PFSK-1 (cell line): ENCODE data around the gene GPR141.

Source experiments
- FOXP2 ChIP-seq: optimal IDR thresholded peaks from 2 replicates; pipeline ENCODE3; 2011; ENCODE audit warnings: borderline replicate concordance, control low read depth, inconsistent platforms; ENCODE audit not compliant: insufficient read depth; ENCODE audit errors: extremely low read length, extremely low read depth
- POLR2AphosphoS5 ChIP-seq: IDR thresholded peaks from 2 replicates; pipeline ENCODE4 v1.6.1; 2012; ENCODE audit warnings: low read depth, mild to moderate bottlenecking, control low read depth, low read length, moderate library complexity
- SIN3A ChIP-seq: IDR thresholded peaks from 2 replicates; pipeline ENCODE4 v1.6.1; 2012; ENCODE audit warnings: mild to moderate bottlenecking, low read length, moderate library complexity, borderline replicate concordance; ENCODE audit not compliant: insufficient read depth
- TAF1 ChIP-seq: IDR thresholded peaks from 2 replicates; pipeline ENCODE4 v1.6.1; 2012; ENCODE audit warnings: low read length, control low read depth, borderline replicate concordance; ENCODE audit not compliant: insufficient read depth
- TF ChIP-seq, protein P1 (sequence below), 2 experiments: IDR thresholded peaks; 2 replicates each; pipeline versions ENCODE4 v1.6.1 to v1.8.0; 2011 to 2012; ENCODE audit warnings: low read depth in 2 of 2, low read length in 2 of 2, control low read depth in 1 of 2, inconsistent platforms in 1 of 2, mild to moderate bottlenecking in 1 of 2, moderate library complexity in 1 of 2; ENCODE audit not compliant: insufficient read depth in 1 of 2

The GPR141 gene

GRCh38 chr7:37686556-37687345 is 3.2 kb downstream of the GPR141 start:
- no peak for TF ChIP-seq SIN3A
- TF ChIP-seq TAF1: no peak
- TF ChIP-seq, protein P1, sequence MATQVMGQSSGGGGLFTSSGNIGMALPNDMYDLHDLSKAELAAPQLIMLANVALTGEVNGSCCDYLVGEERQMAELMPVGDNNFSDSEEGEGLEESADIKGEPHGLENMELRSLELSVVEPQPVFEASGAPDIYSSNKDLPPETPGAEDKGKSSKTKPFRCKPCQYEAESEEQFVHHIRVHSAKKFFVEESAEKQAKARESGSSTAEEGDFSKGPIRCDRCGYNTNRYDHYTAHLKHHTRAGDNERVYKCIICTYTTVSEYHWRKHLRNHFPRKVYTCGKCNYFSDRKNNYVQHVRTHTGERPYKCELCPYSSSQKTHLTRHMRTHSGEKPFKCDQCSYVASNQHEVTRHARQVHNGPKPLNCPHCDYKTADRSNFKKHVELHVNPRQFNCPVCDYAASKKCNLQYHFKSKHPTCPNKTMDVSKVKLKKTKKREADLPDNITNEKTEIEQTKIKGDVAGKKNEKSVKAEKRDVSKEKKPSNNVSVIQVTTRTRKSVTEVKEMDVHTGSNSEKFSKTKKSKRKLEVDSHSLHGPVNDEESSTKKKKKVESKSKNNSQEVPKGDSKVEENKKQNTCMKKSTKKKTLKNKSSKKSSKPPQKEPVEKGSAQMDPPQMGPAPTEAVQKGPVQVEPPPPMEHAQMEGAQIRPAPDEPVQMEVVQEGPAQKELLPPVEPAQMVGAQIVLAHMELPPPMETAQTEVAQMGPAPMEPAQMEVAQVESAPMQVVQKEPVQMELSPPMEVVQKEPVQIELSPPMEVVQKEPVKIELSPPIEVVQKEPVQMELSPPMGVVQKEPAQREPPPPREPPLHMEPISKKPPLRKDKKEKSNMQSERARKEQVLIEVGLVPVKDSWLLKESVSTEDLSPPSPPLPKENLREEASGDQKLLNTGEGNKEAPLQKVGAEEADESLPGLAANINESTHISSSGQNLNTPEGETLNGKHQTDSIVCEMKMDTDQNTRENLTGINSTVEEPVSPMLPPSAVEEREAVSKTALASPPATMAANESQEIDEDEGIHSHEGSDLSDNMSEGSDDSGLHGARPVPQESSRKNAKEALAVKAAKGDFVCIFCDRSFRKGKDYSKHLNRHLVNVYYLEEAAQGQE (IDR thresholded peaks at IDR 0.05; ENCODE audit: insufficient read depth in 1 of 2, low read depth in 2 of 2, low read length in 2 of 2): no peak
- TF ChIP-seq FOXP2: no peak
- TF ChIP-seq POLR2AphosphoS5: no peak

- TF ChIP-seq FOXP2 (no peak), POLR2AphosphoS5 (no peak), TAF1 (no peak), SIN3A (no peak)
- TF ChIP-seq, protein P1 (IDR thresholded peaks at IDR 0.05; ENCODE audit: insufficient read depth in 1 of 2, low read depth in 2 of 2, low read length in 2 of 2): no peak
These were observed 6.6 kb downstream of the GPR141 start for GRCh38 chr7:37690206-37690605.

- TF ChIP-seq POLR2AphosphoS5: no peak
- no peak for TF ChIP-seq SIN3A
- no peak for TF ChIP-seq FOXP2
- TF ChIP-seq, protein P1 (IDR thresholded peaks at IDR 0.05; ENCODE audit: insufficient read depth in 1 of 2, low read depth in 2 of 2, low read length in 2 of 2): no peak
- no peak for TF ChIP-seq TAF1
These were observed 10.9 kb downstream of the GPR141 start for GRCh38 chr7:37694208-37695094.

- TF ChIP-seq FOXP2 (no peak), SIN3A (no peak), TAF1 (no peak), POLR2AphosphoS5 (no peak)
- TF ChIP-seq, protein P1 (IDR thresholded peaks at IDR 0.05; ENCODE audit: insufficient read depth in 1 of 2, low read depth in 2 of 2, low read length in 2 of 2): no peak
These were observed 14.7 kb downstream of the GPR141 start for GRCh38 chr7:37698276-37698675.
